ENCODE measurements around the gene PPP1R18. TPM values are rescaled to one million over a fixed set of nuclear protein-coding genes. Genes with fewer than 3 reads are reported as not detected.
A peak's percentile ranks its signal among the peaks of the same experiment; 100 is the strongest.

PPP1R18 gene
- total and polyA plus RNA-seq, 9 of the 15 experiments (the other 6 are each of a cell fraction or from before 2014, with no cell fraction given) = 12.0 to 99.2 (median 42.6) TPM

GRCh38 chr6:30721198-30722024 lies 35.0 kb upstream of the PPP1R18 start (continued):
- TF ChIP-seq ZNF75A (CRISPR knock-in tag; IDR thresholded peaks at IDR 0.05) = no peak
- TF ChIP-seq SFPQ (IDR thresholded peaks at IDR 0.05; ENCODE audit: low read depth, low read length) = no peak
- TF ChIP-seq THRA (IDR thresholded peaks at IDR 0.05) = no peak
- 0 out of 2 replicates have a peak, but pooled peaks have one; percentile 31 for TF ChIP-seq CEBPZ (IDR thresholded peaks at IDR 0.05; ENCODE audit: borderline replicate concordance, low read depth, low read length)
- peak; percentile 96 for TF ChIP-seq POLR2AphosphoS2 (IDR thresholded peaks at IDR 0.05; ENCODE audit: low read length)
- TF ChIP-seq ZBTB33 (CRISPR knock-in tag; IDR thresholded peaks at IDR 0.05) = no peak
- TF ChIP-seq ZNF263 (CRISPR knock-in tag; IDR thresholded peaks at IDR 0.05; ENCODE audit: borderline replicate concordance) = no peak; the same call in 1 of the 2 replicates
- TF ChIP-seq GTF2A2 (tag; IDR thresholded peaks at IDR 0.05) = no peak
- peak; percentile 90 for TF ChIP-seq ZBTB17 (CRISPR knock-in tag; IDR thresholded peaks at IDR 0.05)
- no peak for TF ChIP-seq BCOR (IDR thresholded peaks at IDR 0.05)
- TF ChIP-seq SRSF7 (optimal IDR thresholded peaks at IDR 0.05; ENCODE audit: low read depth, low read length) = no peak
- TF ChIP-seq HDAC2 (IDR thresholded peaks at IDR 0.05) = no peak; the same call in 1 of the 2 replicates
- TF ChIP-seq SMARCA5 (IDR thresholded peaks at IDR 0.05) = no peak
- no peak for TF ChIP-seq SNIP1 (IDR thresholded peaks at IDR 0.05; ENCODE audit: low read depth)
- TF ChIP-seq CLOCK (CRISPR knock-in tag; IDR thresholded peaks at IDR 0.05; ENCODE audit: borderline replicate concordance) = no peak
- TF ChIP-seq COPS2 (conservative IDR thresholded peaks at IDR 0.05) = no peak
